LNCAP (cell line): ENCODE data around the gene PLCB4.

Experiments
- CTCF ChIP-seq: fragments of 450-650 bp; IDR thresholded peaks from 2 replicates; pipeline ENCODE4 v1.5.1; 2017; ENCODE audit warnings: mild to moderate bottlenecking

PLCB4 gene

GRCh38 chr20:9348747-9349146 lies 279.9 kb downstream of the PLCB4 start:
- TF ChIP-seq CTCF: no peak

GRCh38 chr20:9349249-9349648 lies 280.4 kb downstream of the PLCB4 start:
- no peak for TF ChIP-seq CTCF

- TF ChIP-seq CTCF: no peak
These were observed 283.9 kb downstream of the PLCB4 start for GRCh38 chr20:9352739-9353138.

- TF ChIP-seq CTCF: no peak
These were observed 284.5 kb downstream of the PLCB4 start for GRCh38 chr20:9353180-9353915.

- no peak for TF ChIP-seq CTCF
These were observed 285.0 kb downstream of the PLCB4 start for GRCh38 chr20:9353916-9354276.

- TF ChIP-seq CTCF: no peak
These were observed 285.7 kb downstream of the PLCB4 start for GRCh38 chr20:9354579-9354978.

GRCh38 chr20:9358001-9358400 lies 289.1 kb downstream of the PLCB4 start:
- TF ChIP-seq CTCF: no peak
